Neuronal stem cell (in vitro differentiated cells): ENCODE results near the gene EDEM1.

ENCODE experiments used
- DNase-seq: peaks from one replicate; pipeline ENCODE4 v3.0.0-alpha.2; 2013; ENCODE audit warnings: low spot score
- H2AFZ ChIP-seq: one replicate; pipeline ENCODE4 v1.6.1; 2013; ENCODE audit warnings: mild to moderate bottlenecking, low read length, inconsistent platforms
- H2AK5ac ChIP-seq: 2 replicates; pipeline ENCODE4 v1.6.1; 2013; ENCODE audit warnings: low read depth, mild to moderate bottlenecking, inconsistent platforms, low read length, moderate library complexity, mixed read lengths
- H2BK120ac ChIP-seq: 2 replicates; pipeline ENCODE4 v1.6.1; 2013; ENCODE audit warnings: low read depth, mild to moderate bottlenecking, inconsistent platforms, low read length, moderate library complexity, mixed read lengths
- H2BK12ac ChIP-seq: one replicate; pipeline ENCODE4 v1.6.1; 2013; ENCODE audit warnings: low read length, inconsistent platforms
- H2BK15ac ChIP-seq: 2 replicates; pipeline ENCODE4 v1.6.1; 2013; ENCODE audit warnings: mild to moderate bottlenecking, low read length, inconsistent platforms, mixed read lengths
- H2BK5ac ChIP-seq: one replicate; pipeline ENCODE4 v1.6.1; 2013; ENCODE audit warnings: inconsistent platforms, mild to moderate bottlenecking, low read length, moderate library complexity
- H3K14ac ChIP-seq: one replicate; pipeline ENCODE4 v1.6.1; 2013; ENCODE audit warnings: low read length, inconsistent platforms
- H3K18ac ChIP-seq: 2 replicates; pipeline ENCODE4 v1.6.1; 2013; ENCODE audit warnings: low read length, inconsistent platforms
- H3K23ac ChIP-seq: 2 replicates; pipeline ENCODE4 v1.6.1; 2013; ENCODE audit warnings: low read depth, mild to moderate bottlenecking, mixed read lengths, low read length, inconsistent platforms; ENCODE audit not compliant: poor library complexity
- H3K27ac ChIP-seq: replicated peaks from 3 replicates; pipeline ENCODE4 v1.5.1; 2013; ENCODE audit warnings: low read length, inconsistent platforms
- H3K27me3 ChIP-seq, 3 experiments: 2 replicates each; pipeline ENCODE4 v1.6.1; 2013; ENCODE audit warnings: low read length in 3 of 3, mild to moderate bottlenecking in 2 of 3, inconsistent platforms in 1 of 3, low read depth in 1 of 3, mixed read lengths in 1 of 3, moderate library complexity in 1 of 3; ENCODE audit not compliant: control insufficient read depth in 3 of 3, insufficient read depth in 3 of 3
- H3K36me3 ChIP-seq, 2 donors: replicated peaks in 1 of 2; 2 replicates each; pipeline ENCODE4 v1.6.1; 2013; ENCODE audit warnings: low read length in 2 of 2; ENCODE audit not compliant: control insufficient read depth in 2 of 2, insufficient read depth in 2 of 2
- H3K4ac ChIP-seq: 2 replicates; pipeline ENCODE4 v1.6.1; 2013; ENCODE audit warnings: inconsistent platforms, mild to moderate bottlenecking, low read length, moderate library complexity
- H3K4me1 ChIP-seq, 2 donors: 1 replicate in 1 of 2; 2 replicates in 1 of 2; pipeline ENCODE4 v1.6.1; 2013; ENCODE audit warnings: low read length in 2 of 2, low read depth in 1 of 2; ENCODE audit not compliant: control insufficient read depth in 2 of 2, insufficient read depth in 1 of 2
- H3K4me2 ChIP-seq: one replicate; pipeline ENCODE4 v1.6.1; 2013; ENCODE audit warnings: mild to moderate bottlenecking, low read length, inconsistent platforms; ENCODE audit not compliant: insufficient read depth, poor library complexity, severe bottlenecking
- H3K4me3 ChIP-seq, 2 donors: 2 replicates each; pipeline ENCODE4 v1.5.1; 2013; ENCODE audit warnings: low read length in 2 of 2, mild to moderate bottlenecking in 2 of 2, inconsistent platforms in 1 of 2, moderate library complexity in 1 of 2
- H3K79me1 ChIP-seq: one replicate; pipeline ENCODE4 v1.6.1; 2013; ENCODE audit warnings: low read depth, mild to moderate bottlenecking, inconsistent platforms, low read length, moderate library complexity
- H3K9ac ChIP-seq: one replicate; pipeline ENCODE4 v1.6.1; 2013; ENCODE audit warnings: mild to moderate bottlenecking, low read depth, low read length, inconsistent platforms; ENCODE audit not compliant: poor library complexity
- H3K9me3 ChIP-seq, 2 donors: replicated peaks in 1 of 2; 2 replicates each; pipeline versions ENCODE3 to v1.6.1; 2013; ENCODE audit warnings: low read length in 2 of 2, mild to moderate bottlenecking in 2 of 2, inconsistent platforms in 1 of 2, low read depth in 1 of 2, mixed read lengths in 1 of 2, moderate library complexity in 1 of 2; ENCODE audit not compliant: control insufficient read depth in 2 of 2, insufficient read depth in 1 of 2
- H4K8ac ChIP-seq: one replicate; pipeline ENCODE4 v1.6.1; 2013; ENCODE audit warnings: low read depth, mild to moderate bottlenecking, inconsistent platforms, low read length, moderate library complexity
- H4K91ac ChIP-seq: one replicate; pipeline ENCODE4 v1.6.1; 2013; ENCODE audit warnings: low read length, low read depth, mild to moderate bottlenecking, inconsistent platforms; ENCODE audit not compliant: poor library complexity
- WGBS, 2 donors: extraction: QIAGEN DNeasy Blood & Tissue Kit; methylation state at CpG; one replicate each; pipeline ENCODE4 v1.1.7; 2013; ENCODE audit warnings: missing lambda C conversion rate in 2 of 2, mixed read lengths in 1 of 2; ENCODE audit not compliant: insufficient read length in 2 of 2, insufficient replicate concordance in 1 of 2; ENCODE audit errors: extremely low coverage in 2 of 2; 5-methylcytosine and 5-hydroxymethylcytosine counted together

EDEM1 gene

DNA sequence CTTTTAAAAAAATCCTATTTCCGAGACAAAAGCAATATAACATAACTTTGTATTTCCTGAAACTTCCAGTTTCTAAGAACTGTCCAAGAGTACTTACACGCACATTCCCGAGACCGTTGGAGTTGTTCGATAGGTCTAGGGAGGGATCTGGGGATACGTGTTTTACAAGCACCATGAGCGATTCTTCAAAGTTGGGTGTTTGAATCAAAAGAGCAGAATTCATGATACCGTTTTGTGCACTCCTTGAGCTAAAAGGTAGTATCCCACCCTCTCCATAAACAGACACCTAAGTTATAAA lies 700 bp upstream of the EDEM1 start:
- H3K14ac ChIP-seq = no peak overlapping the region
- H2BK5ac ChIP-seq = no peak overlapping the region
- no peak overlapping the region for H2BK12ac ChIP-seq
- no peak overlapping the region for H3K4ac ChIP-seq
- no peak overlapping the region for H2BK120ac ChIP-seq
- no CpG with 5 or more reads among the region's 8 CpGs for WGBS, 2 donors
- no peak overlapping the region for H2BK15ac ChIP-seq
- no peak overlapping the region for H3K18ac ChIP-seq
- H3K27me3 ChIP-seq = no peaks in the 10 kb centered on the region
- H3K4me3 ChIP-seq = peak overlapping the region; percentile 29 to 49
- peaks cover 3 to 5% of the 10 kb centered on the region in 2 donors for H3K4me1 ChIP-seq
- no peak overlapping the region for H3K23ac ChIP-seq
- H3K27ac ChIP-seq = no peak overlapping the region
- no peak overlapping the region for H4K91ac ChIP-seq
- H4K8ac ChIP-seq = no peak overlapping the region
- H3K4me2 ChIP-seq = peak overlapping the region; percentile 56
- no peak overlapping the region for H3K9ac ChIP-seq
- peaks cover 0 to 19% of the 10 kb centered on the region in 2 donors for H3K36me3 ChIP-seq
- H2AK5ac ChIP-seq = no peak overlapping the region
- H2AFZ ChIP-seq = peak overlapping the region; percentile 76
- DNase-seq = no peak
- no peaks in the 10 kb centered on the region for H3K9me3 ChIP-seq
- H3K79me1 ChIP-seq = peaks cover 3% of the 10 kb centered on the region

DNA sequence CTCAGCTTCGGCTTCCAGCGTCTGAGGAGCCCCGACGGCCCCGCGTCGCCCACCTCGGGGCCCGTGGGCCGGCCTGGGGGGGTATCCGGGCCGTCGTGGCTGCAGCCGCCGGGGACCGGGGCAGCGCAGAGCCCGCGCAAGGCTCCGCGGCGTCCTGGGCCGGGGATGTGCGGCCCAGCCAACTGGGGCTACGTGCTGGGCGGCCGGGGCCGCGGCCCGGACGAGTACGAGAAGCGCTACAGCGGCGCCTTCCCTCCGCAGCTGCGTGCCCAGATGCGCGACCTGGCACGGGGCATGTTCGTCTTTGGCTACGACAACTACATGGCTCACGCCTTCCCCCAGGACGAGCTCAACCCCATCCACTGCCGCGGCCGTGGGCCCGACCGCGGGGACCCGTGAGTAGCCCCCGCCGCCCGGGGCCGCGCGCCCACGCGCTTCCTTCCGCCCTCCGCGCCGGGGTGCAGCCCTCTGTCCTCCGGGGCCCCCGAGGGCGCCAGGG lies 462 bp downstream of the EDEM1 start:
- peak overlapping the region; percentile 75 for H3K4me2 ChIP-seq
- H2BK15ac ChIP-seq = peak overlapping the region; percentile 30
- H3K79me1 ChIP-seq = peaks cover 3% of the 10 kb centered on the region
- H3K14ac ChIP-seq = peak overlapping the region; percentile 79
- peak overlapping the region; percentile 93 for H2AFZ ChIP-seq
- H2BK12ac ChIP-seq = no peak overlapping the region
- no peaks in the 10 kb centered on the region for H3K27me3 ChIP-seq
- H3K18ac ChIP-seq = peak overlapping the region; percentile 96
- H3K4ac ChIP-seq = no peak overlapping the region
- peaks cover 0 to 21% of the 10 kb centered on the region in 2 donors for H3K36me3 ChIP-seq
- H3K4me3 ChIP-seq = peak overlapping the region; percentile 92 to 97
- peak overlapping the region; percentile 90 for H3K23ac ChIP-seq
- peaks cover 3 to 5% of the 10 kb centered on the region in 2 donors for H3K4me1 ChIP-seq
- no peak overlapping the region for H4K91ac ChIP-seq
- H4K8ac ChIP-seq = no peak overlapping the region
- no peak for DNase-seq
- H2BK5ac ChIP-seq = no peak overlapping the region
- no peaks in the 10 kb centered on the region for H3K9me3 ChIP-seq
- H3K9ac ChIP-seq = peak overlapping the region; percentile 94
- H2AK5ac ChIP-seq = no peak overlapping the region
- H3K27ac ChIP-seq = peak overlapping the region; percentile 12
- H2BK120ac ChIP-seq = no peak overlapping the region
- WGBS, 2 donors = no CpG with 5 or more reads among the region's 66 CpGs

DNA sequence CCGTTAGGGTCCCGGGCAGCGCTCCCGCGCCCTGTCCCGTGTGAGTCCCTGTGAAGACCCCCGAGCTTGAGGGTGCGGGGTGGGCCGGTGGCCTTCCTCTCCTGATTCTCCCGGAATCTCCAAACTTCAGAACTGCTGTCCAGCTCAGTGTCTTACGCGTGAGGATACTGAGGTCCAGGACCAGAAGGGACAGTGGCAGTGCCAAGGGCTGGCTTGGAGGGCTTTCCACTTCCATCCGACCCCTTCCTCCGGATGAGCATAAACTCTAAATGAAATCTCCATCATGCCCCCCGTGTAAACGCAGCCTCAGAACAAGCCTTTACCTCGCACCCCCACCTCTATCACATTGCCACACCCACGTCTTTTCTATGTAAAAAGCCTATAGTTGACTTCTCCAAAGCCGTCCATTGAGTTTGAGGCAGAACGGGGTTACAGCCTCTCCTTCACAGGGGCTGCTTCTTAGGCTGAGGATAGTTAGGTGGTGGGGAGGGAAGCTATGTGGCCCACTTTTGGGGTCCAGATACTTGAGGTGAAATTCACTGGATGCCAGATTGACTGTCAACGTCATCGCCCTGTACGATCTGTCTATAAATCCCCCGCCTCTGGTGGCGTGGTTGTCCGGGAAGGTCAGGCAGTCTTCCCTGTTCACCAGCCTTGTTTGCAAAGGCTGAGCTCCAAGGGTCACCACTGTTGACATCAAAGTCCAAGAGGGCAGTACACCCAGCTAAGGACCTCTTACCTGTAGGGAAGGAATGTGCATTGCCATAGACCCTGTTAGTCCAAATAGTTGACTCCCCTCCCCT lies 1.1 kb downstream of the EDEM1 start:
- H3K4me2 ChIP-seq = peak overlapping the region; percentile 75
- DNase-seq = peak; percentile 15
- no peak overlapping the region for H2BK120ac ChIP-seq
- no peak overlapping the region for H2BK12ac ChIP-seq
- H3K9ac ChIP-seq = peak overlapping the region; percentile 94
- H3K18ac ChIP-seq = peak overlapping the region; percentile 96
- H4K91ac ChIP-seq = no peak overlapping the region
- H3K27me3 ChIP-seq = no peaks in the 10 kb centered on the region
- peak overlapping the region; percentile 92 to 97 for H3K4me3 ChIP-seq
- H2AK5ac ChIP-seq = no peak overlapping the region
- peak overlapping the region; percentile 93 for H2AFZ ChIP-seq
- no peaks in the 10 kb centered on the region for H3K9me3 ChIP-seq
- peak overlapping the region; percentile 79 for H3K14ac ChIP-seq
- WGBS, 2 donors = no CpG with 5 or more reads among the region's 26 CpGs
- H3K23ac ChIP-seq = peak overlapping the region; percentile 17
- H4K8ac ChIP-seq = no peak overlapping the region
- H3K79me1 ChIP-seq = peaks cover 3% of the 10 kb centered on the region
- H3K27ac ChIP-seq = no peak overlapping the region
- no peak overlapping the region for H2BK15ac ChIP-seq
- peaks cover 0 to 25% of the 10 kb centered on the region in 2 donors for H3K36me3 ChIP-seq
- no peak overlapping the region for H2BK5ac ChIP-seq
- H3K4ac ChIP-seq = no peak overlapping the region
- H3K4me1 ChIP-seq = peaks cover 3 to 5% of the 10 kb centered on the region in 2 donors

DNA sequence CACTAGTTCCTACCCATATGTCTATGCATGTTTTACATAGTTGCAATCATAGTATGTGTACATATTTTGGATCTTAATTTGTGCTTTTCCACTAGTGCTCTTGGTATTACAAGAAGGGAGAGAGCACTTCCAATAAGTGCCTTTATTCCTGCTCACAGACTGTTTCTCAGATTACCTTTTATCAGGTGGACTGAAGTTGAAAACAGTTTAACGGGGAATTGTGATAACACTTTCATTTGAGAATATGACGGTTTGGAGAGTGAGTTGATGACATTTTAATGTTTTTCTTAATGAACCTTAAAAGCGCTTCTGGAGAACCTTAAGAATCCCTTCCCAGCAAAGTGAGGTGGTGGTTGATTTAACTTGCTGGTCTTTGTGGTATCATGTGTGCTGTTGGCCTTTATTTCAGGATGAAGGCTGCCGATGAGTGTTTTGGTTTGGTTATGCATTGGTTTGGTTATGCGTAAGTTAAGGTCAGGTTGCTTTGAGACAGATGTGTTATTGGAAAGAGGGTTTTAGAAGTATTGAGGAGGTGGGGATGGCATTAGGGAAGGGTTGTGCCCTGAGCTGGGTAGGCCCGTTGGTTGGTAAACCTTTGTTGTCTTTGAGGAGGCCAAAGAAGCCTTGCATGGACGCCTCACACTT lies 2.8 kb downstream of the EDEM1 start:
- no peak for DNase-seq
- H4K8ac ChIP-seq = no peak overlapping the region
- H3K27ac ChIP-seq = no peak overlapping the region
- no peak overlapping the region for H2BK12ac ChIP-seq
- no peak overlapping the region for H3K4ac ChIP-seq
- no peak overlapping the region for H2BK120ac ChIP-seq
- no peaks in the 10 kb centered on the region for H3K27me3 ChIP-seq
- H3K18ac ChIP-seq = no peak overlapping the region
- H2AFZ ChIP-seq = no peak overlapping the region
- no peak overlapping the region for H2BK15ac ChIP-seq
- peaks cover 3% of the 10 kb centered on the region for H3K79me1 ChIP-seq
- H4K91ac ChIP-seq = no peak overlapping the region
- peaks cover 0 to 39% of the 10 kb centered on the region in 2 donors for H3K36me3 ChIP-seq
- no peak overlapping the region for H2BK5ac ChIP-seq
- H2AK5ac ChIP-seq = no peak overlapping the region
- no peak overlapping the region for H3K4me3 ChIP-seq
- no peak overlapping the region for H3K14ac ChIP-seq
- H3K9ac ChIP-seq = no peak overlapping the region
- no peak overlapping the region for H3K4me2 ChIP-seq
- 100% methylated on average over 1 of the region's 7 CpGs; no CpG with 5 or more reads in 1 of the 2 donors for WGBS, 2 donors
- H3K4me1 ChIP-seq = peaks cover 3 to 5% of the 10 kb centered on the region in 2 donors
- no peaks in the 10 kb centered on the region for H3K9me3 ChIP-seq
- no peak overlapping the region for H3K23ac ChIP-seq
